HL-60 (cell line): ENCODE measurements around the gene RIPK3.
A peak's percentile ranks its signal among the peaks of the same experiment; 100 is the strongest.

Source experiments
- DNase-seq, 2 experiments: peaks; one replicate each; pipeline ENCODE4 v3.0.0-alpha.2; 2010 to 2020; ENCODE audit warnings: low read depth in 1 of 2, low spot score in 1 of 2
- H3K27ac ChIP-seq: fragments of 250-450 bp; sonication (Bioruptor Pico); replicated peaks from 2 replicates; pipeline ENCODE4 v1.5.1; 2020; ENCODE audit warnings: mild to moderate bottlenecking, moderate library complexity
- H3K27me3 ChIP-seq: fragments of 250-450 bp; sonication (Bioruptor Pico); 2 replicates; pipeline ENCODE4 v1.5.1; 2021; ENCODE audit warnings: mild to moderate bottlenecking, moderate library complexity; ENCODE audit not compliant: insufficient read depth, poor library complexity, severe bottlenecking
- H3K4me3 ChIP-seq: replicated peaks from 2 replicates; pipeline ENCODE4 v1.5.1; 2011; ENCODE audit warnings: mild to moderate bottlenecking, control low read depth, low read length; ENCODE audit not compliant: insufficient read depth
- CTCF ChIP-seq: IDR thresholded peaks from one replicate; pipeline ENCODE4 v1.5.1; 2011; ENCODE audit warnings: low read length, control low read depth, inconsistent platforms; ENCODE audit not compliant: insufficient read depth
- GABPA ChIP-seq: IDR thresholded peaks from 2 replicates; pipeline ENCODE4 v1.6.1; 2012; ENCODE audit warnings: low read depth
- POLR2AphosphoS5 ChIP-seq: IDR thresholded peaks from 2 replicates; pipeline ENCODE4 v1.6.1; 2012; ENCODE audit warnings: low read depth
- REST ChIP-seq: IDR thresholded peaks from 2 replicates; pipeline ENCODE4 v1.6.1; 2012; ENCODE audit warnings: low read depth; ENCODE audit not compliant: insufficient replicate concordance
- SPI1 ChIP-seq: IDR thresholded peaks from 2 replicates; pipeline ENCODE4 v1.6.1; 2012; ENCODE audit warnings: low read depth, mild to moderate bottlenecking, borderline replicate concordance

Gene RIPK3

GRCh38 chr14:24296341-24297157 lies 43.2 kb downstream of the RIPK3 start:
- DNase-seq: peak; percentile 63 to 66
- H3K27me3 ChIP-seq: no peaks in the 10 kb centered on the region
- TF ChIP-seq CTCF: peak; percentile 70
- TF ChIP-seq REST: no peak
- TF ChIP-seq POLR2AphosphoS5: no peak
- TF ChIP-seq GABPA: no peak
- no peak for TF ChIP-seq SPI1
- H3K4me3 ChIP-seq: no peak overlapping the region
- no peak overlapping the region for H3K27ac ChIP-seq

- Histone ChIP-seq H3K27ac (no peak overlapping the region), H3K4me3 (no peak overlapping the region), H3K27me3 (no peaks in the 10 kb centered on the region)
- no peak for TF ChIP-seq POLR2AphosphoS5
- no peak for TF ChIP-seq CTCF
- no peak for TF ChIP-seq GABPA
- no peak for TF ChIP-seq REST
- TF ChIP-seq SPI1: no peak
- DNase-seq: no peak
Observed at GRCh38 chr14:24293525-24293924, 46.3 kb downstream of the RIPK3 start.

GRCh38 chr14:24292118-24292807 lies 47.5 kb downstream of the RIPK3 start:
- no peaks in the 10 kb centered on the region for H3K27me3 ChIP-seq
- H3K4me3 ChIP-seq: no peak overlapping the region
- no peak overlapping the region for H3K27ac ChIP-seq
- DNase-seq: no peak
- TF ChIP-seq GABPA: no peak
- TF ChIP-seq CTCF: no peak
- no peak for TF ChIP-seq SPI1
- TF ChIP-seq REST: no peak
- TF ChIP-seq POLR2AphosphoS5: no peak
